GM12872 (cell line): ENCODE data around the gene SPATC1L.

Source experiments
- CTCF ChIP-seq: IDR thresholded peaks from 3 replicates; pipeline ENCODE4 v1.5.1; 2011; ENCODE audit warnings: low read depth, mild to moderate bottlenecking, low read length, moderate library complexity; ENCODE audit not compliant: insufficient read depth

SPATC1L gene

GRCh38 chr21:46183910-46184624 is at the start of gene SPATC1L:
Gene SPATC1L, minus strand, starts transcription at chr21:46184459. Its CDS starts 1,643 bp downstream, at chr21:46182816.
- no peak for TF ChIP-seq CTCF

- no peak for TF ChIP-seq CTCF
Measured at GRCh38 chr21:46229923-46230260, 45.6 kb upstream of the SPATC1L start.

- TF ChIP-seq CTCF: peak; percentile 58
Measured at GRCh38 chr21:46229133-46229922, 45.1 kb upstream of the SPATC1L start.

DNA sequence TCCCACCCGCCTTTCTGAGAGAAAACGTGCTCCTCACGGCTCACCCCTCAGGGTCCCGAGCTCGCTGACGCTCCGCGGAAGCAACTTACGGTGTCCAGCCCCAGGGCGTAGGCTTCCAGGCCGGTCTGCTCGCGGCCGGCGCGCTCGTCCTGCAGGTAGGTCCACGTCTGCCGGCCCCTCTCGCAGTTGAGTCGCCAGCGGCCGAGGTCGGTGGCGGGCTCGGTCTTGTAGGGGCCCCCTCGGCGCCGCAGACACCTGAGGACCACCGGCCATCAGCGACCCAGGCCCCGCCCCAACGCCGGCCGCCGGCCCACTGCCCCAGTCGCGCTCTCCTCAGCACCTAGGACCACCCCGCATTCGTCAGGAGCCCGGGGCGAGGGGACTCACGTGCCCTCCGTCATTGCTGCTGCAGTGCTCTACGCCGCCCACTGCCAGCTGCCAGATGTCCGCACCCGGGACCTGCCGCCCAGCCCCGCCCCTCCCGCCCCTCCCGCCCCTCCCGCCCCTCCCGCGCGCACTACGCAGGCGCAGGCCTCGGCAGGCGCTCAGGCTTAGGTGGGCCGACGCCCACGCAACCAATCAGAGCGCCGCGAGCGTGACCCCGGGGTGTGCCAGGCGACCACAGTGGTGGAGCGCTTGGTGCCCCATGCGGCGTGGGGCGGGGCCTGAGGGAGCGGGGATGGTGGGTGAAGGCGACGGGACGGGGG is 44.2 kb upstream of the SPATC1L start, which contains the start of gene LSS:
LSS (minus strand) TSS at position 430 of the 707 bp plus-strand sequence; CDS start at position 401, 29 bp downstream.
- no peak for TF ChIP-seq CTCF

DNA sequence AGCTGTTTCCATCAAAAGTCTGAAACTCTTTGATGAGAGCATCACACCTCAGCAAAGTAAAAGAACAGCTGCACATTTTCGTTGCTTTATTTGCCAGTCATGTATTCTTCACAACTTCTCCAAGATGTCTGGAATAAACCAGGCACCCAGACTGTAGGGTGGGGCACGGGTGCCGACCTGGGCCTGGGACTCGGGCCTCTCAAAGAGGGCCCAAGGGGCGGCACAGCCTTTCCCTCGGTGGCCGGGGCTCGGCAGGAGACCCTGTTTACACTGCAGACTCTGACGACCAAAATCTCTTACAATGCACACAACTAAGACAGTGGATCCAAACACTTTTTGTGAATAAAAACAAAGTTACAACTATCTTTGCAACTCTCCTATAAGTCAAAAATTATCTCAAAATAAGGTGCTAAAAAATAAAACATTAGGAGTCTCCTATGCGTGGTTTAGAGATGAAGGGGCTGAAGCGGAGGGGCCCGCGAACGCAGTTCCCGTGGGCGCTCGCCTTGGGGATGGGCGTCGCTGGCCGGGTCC is 43.6 kb upstream of the SPATC1L start:
- TF ChIP-seq CTCF: no peak

DNA sequence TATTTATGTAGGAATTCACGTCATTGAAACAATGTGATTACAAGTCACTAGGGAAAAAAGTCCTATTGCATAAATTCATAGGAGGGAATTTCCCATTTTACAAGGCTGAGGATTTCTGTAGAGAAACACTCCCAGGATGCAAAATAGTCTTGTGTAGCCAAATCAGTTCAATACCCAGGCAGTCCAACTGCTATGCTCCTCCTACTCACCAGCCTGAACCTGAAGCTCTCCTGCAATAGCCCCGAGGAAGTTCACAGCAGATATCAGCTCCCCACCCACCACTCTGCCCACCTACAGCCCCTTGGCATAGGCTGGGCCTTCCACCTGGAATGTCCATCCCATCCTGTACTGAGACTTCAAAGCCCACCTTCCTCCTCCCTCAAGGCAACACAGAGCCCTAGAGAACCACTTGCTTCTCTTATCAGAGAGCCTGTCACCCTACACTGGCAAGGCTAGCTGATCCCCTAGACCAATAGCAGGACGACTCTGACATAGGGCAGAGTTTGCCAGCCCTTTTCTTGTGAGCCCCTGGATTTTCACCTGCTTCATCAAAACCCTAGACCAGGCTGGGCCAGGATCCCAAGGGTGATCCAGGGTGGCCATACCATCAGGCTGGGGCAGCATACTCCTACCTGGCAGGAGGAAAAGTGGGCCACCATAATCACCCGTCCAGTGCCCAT is 42.8 kb upstream of the SPATC1L start:
- no peak for TF ChIP-seq CTCF
